ENCODE measurements around the gene CNTN4. TPM values are rescaled to one million over a fixed set of nuclear protein-coding genes. Genes with fewer than 3 reads are reported as not detected.

The CNTN4 gene
- total RNA-seq, 1 experiment from 2014 or later: 1.6 TPM

- H4K91ac ChIP-seq (ENCODE audit: insufficient read length, low read depth, low read length): no peak overlapping the region
- H3K27ac ChIP-seq (ENCODE audit: insufficient read length, low read depth, low read length): no peak overlapping the region
- no peak overlapping the region for H3K4me3 Mint-ChIP-seq
- no peak overlapping the region for H2BK120ac ChIP-seq (ENCODE audit: low read depth, low read length, poor library complexity, severe bottlenecking)
- no peak overlapping the region for H2BK20ac ChIP-seq (ENCODE audit: low read depth, low read length, poor library complexity, severe bottlenecking)
- no peak overlapping the region for H3K9ac ChIP-seq (ENCODE audit: extremely low read depth, insufficient read length, low read length)
- no peak for DNase-seq
- H3K36me3 Mint-ChIP-seq (ENCODE audit: insufficient read depth in 1 of 3, low read depth in 3 of 3): no peaks in the 10 kb centered on the region
- no peaks in the 10 kb centered on the region for H3K9me3 ChIP-seq (ENCODE audit: control insufficient read depth, low read depth, low read length)
- no peak overlapping the region for H2AFZ ChIP-seq (ENCODE audit: low read length)
- H3K23me2 ChIP-seq (ENCODE audit: insufficient read length, low read depth, low read length, poor library complexity, severe bottlenecking): no peaks in the 10 kb centered on the region
- peaks cover 2% of the 10 kb centered on the region; the same call in 1 of the 2 replicates for H3K27me3 Mint-ChIP-seq (ENCODE audit: low read depth)
- no peak overlapping the region for H3K14ac ChIP-seq (ENCODE audit: insufficient read depth, low read length)
- H4K8ac ChIP-seq (replicated peaks; ENCODE audit: insufficient read length, low read depth, low read length): no peak overlapping the region
- 0 out of 4 replicates have a peak, but pooled peaks cover 2 to 4% of the 10 kb centered on the region in 2 experiments for H3K4me1 Mint-ChIP-seq
- no peak overlapping the region for H2AK5ac ChIP-seq (ENCODE audit: insufficient read length, low read length)
- no peak overlapping the region for H4K5ac ChIP-seq (ENCODE audit: insufficient read length, low read depth, low read length)
- H3K27ac Mint-ChIP-seq: no peak overlapping the region
- TF ChIP-seq CTCF (conservative IDR thresholded peaks at IDR 0.05): no peak
- no peaks in the 10 kb centered on the region for H3K79me1 ChIP-seq (ENCODE audit: insufficient read depth, low read depth, low read length, poor library complexity, severe bottlenecking)
- no peaks in the 10 kb centered on the region for H3K27me3 ChIP-seq (ENCODE audit: insufficient read depth, low read length)
- H3T11ph ChIP-seq (ENCODE audit: low read length): no peak overlapping the region
- no CpG with 5 or more reads among the region's 5 CpGs for WGBS (ENCODE audit: extremely low coverage, insufficient read length, low lambda C conversion rate)
- H3K4me1 ChIP-seq (ENCODE audit: insufficient read depth, low read length): no peaks in the 10 kb centered on the region
- no peaks in the 10 kb centered on the region for H3K79me2 ChIP-seq (ENCODE audit: insufficient read depth, low read length)
- no peak overlapping the region for H2BK5ac ChIP-seq (ENCODE audit: insufficient read length, low read length)
- no peak overlapping the region for H3K56ac ChIP-seq (ENCODE audit: insufficient read length, low read depth, low read length)
- peaks cover 2 to 3% of the 10 kb centered on the region in 2 experiments; a peak in 2 of 5 replicates for H3K9me3 Mint-ChIP-seq
- no peak overlapping the region for H3K4ac ChIP-seq (ENCODE audit: low read depth, low read length)
- no peak overlapping the region for H2BK15ac ChIP-seq (ENCODE audit: low read depth, low read length)
- no peak overlapping the region for H2BK12ac ChIP-seq (ENCODE audit: insufficient read length, low read depth, low read length)
- no peak overlapping the region for H3K18ac ChIP-seq (ENCODE audit: insufficient read length, low read depth, low read length)
- no peak overlapping the region for H3K23ac ChIP-seq (ENCODE audit: insufficient read length, low read depth, low read length)
- H3K4me2 ChIP-seq (ENCODE audit: insufficient read depth, insufficient read length, low read length): no peak overlapping the region
- no peaks in the 10 kb centered on the region for H4K20me1 ChIP-seq (ENCODE audit: control insufficient read depth, insufficient read depth, insufficient read length)
Measured at GRCh38 chr3:2137651-2138050, 39.0 kb downstream of the CNTN4 start.

All from H9 (cell line).